Upper lobe of left lung (tissue), 4 donors: ENCODE data around the gene SLC25A24.
"Not testable (repeated sequence)": the region's sequence is repeated elsewhere in the genome, so short reads cannot be mapped to it uniquely, and the experiment has no call there.

ENCODE experiments used
- CTCF ChIP-seq, 6 experiments: fragments of 450-650 bp in 4 of 6; fragments of 200-600 bp in 2 of 6; sonication (generic) in 2 of 6; IDR thresholded peaks; one replicate each; pipeline ENCODE4 v1.5.1; 2016 to 2019; ENCODE audit warnings: antibody characterized with exemption in 6 of 6
- EP300 ChIP-seq, 4 donors: sonication (generic); formaldehyde crosslinking; IDR thresholded peaks; one replicate each; pipeline ENCODE4 v1.5.1; 2017; ENCODE audit warnings: antibody characterized with exemption in 4 of 4, control low read depth in 2 of 4
- POLR2A ChIP-seq, 4 donors: fragments of 450-650 bp; IDR thresholded peaks; one replicate each; pipeline ENCODE4 v1.5.1; 2016 to 2017; ENCODE audit warnings: antibody characterized with exemption in 4 of 4, mild to moderate bottlenecking in 2 of 4
- POLR2AphosphoS5 ChIP-seq, 2 donors: sonication (generic); formaldehyde crosslinking; IDR thresholded peaks; one replicate each; pipeline ENCODE4 v1.5.1; 2017; ENCODE audit warnings: antibody characterized with exemption in 2 of 2

DNA sequence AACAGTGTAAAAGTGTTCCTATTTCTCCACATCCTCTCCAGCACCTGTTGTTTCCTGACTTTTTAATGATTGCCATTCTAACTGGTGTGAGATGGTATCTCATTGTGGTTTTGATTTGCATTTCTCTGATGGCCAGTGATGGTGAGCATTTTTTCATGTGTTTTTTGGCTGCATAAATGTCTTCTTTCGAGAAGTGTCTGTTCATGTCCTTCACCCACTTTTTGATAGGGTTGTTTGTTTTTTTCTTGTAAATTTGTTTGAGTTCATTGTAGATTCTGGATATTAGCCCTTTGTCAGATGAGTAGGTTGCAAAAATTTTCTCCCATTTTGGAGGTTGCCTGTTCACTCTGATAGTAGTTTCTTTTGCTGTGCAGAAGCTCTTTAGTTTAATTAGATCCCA lies 37.7 kb downstream of the SLC25A24 start:
- not testable (repeated sequence) for TF ChIP-seq CTCF, POLR2A, POLR2AphosphoS5, EP300 (IDR thresholded peaks at IDR 0.05)
